ENCODE results near the gene TAPBP. TPM values are rescaled to one million over a fixed set of nuclear protein-coding genes. Genes with fewer than 3 reads are reported as not detected.
A peak's percentile ranks its signal among the peaks of the same experiment; 100 is the strongest.
"Not testable (repeated sequence)": the region's sequence is repeated elsewhere in the genome, so short reads cannot be mapped to it uniquely, and the experiment has no call there.

Gene TAPBP
- total RNA-seq, 4 donors from 2014 or later: 175 to 423 (median 217) TPM

DNA sequence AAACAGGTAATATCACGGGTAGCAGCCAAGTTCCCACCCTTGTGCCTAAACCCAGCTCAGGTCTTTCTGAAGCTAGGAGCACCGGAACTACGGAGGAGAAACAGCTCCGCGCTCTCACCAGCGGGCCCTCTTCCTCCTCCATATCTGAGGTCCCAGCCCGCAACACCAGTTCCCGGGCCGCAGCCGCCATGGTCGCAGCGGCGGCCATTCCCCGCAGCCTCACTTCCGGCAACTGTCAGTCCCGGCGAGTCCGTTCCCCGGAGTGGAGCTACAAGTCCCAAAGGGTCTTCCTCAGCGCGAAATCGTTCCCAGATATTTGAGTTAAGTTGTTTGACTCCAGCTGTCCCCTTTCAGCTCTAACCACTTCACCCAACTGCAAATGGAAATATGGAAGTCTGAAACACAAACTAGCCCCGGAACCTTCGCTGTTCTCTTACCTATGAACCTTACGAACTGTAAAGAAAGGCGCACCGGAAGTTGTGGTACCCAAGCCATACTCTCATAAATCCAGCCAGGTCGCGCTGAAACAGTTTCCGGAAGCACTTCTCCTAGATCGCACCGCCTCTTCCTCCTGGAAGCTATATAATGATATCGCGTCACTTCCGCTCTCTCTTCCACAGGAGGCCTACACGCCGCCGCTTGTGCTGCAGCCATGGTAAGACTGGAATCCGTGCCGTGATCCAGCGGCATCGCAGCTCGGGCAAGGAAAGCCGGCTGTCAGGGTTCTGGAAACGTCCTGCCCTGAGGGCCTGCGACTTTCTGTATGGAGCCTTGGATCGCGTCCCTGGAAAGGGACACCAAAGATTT, 42.2 kb downstream of the TAPBP start, which contains the start of the genes RPS18 and VPS52:
Gene RPS18, plus strand, starts transcription at position 608 of the 807 bp plus-strand sequence. Its CDS starts 45 bp downstream, at position 653.
Gene VPS52, minus strand, starts transcription at position 409 of the 807 bp plus-strand sequence. Its CDS starts 201 bp downstream, at position 208.
- Histone ChIP-seq H3K27me3 (no peaks in the 10 kb centered on the region), H3K4me3 (peak within 1 kb of the TSS; percentile 54 to 85 (median 67)), H3K4me1 (peaks cover 28 to 54% (median 47%) of the 10 kb centered on the region in 4 donors), H3K27ac (peak within 1 kb of the TSS; percentile 91 to 97 (median 94)), H3K36me3 (peaks cover 0 to 20% (median 8%) of the 10 kb centered on the region in 4 donors), H3K9me3 (no peaks in the 10 kb centered on the region)
- DNase-seq: peak; percentile 94
- in situ Hi-C loops (cut with MboI; ENCODE audit: low pct_ligation_motif_present in 1 of 4, low pct_unique_long_range_greater_than_20kb in 1 of 4, low sequenced_read_pairs in 3 of 4): no loop called here
- WGBS, 2 donors (ENCODE audit: low coverage in 1 of 2): 0% methylated on average over 48 of the region's 48 CpGs; no CpG with 5 or more reads in 1 of the 2 donors
- TF ChIP-seq POLR2A (IDR thresholded peaks at IDR 0.05) (peak; percentile 98), EP300 (IDR thresholded peaks at IDR 0.05; ENCODE audit: low read depth) (no peak), POLR2AphosphoS5 (IDR thresholded peaks at IDR 0.05) (peak; percentile 99 to 100 (median 100))
- TF ChIP-seq, protein P1, sequence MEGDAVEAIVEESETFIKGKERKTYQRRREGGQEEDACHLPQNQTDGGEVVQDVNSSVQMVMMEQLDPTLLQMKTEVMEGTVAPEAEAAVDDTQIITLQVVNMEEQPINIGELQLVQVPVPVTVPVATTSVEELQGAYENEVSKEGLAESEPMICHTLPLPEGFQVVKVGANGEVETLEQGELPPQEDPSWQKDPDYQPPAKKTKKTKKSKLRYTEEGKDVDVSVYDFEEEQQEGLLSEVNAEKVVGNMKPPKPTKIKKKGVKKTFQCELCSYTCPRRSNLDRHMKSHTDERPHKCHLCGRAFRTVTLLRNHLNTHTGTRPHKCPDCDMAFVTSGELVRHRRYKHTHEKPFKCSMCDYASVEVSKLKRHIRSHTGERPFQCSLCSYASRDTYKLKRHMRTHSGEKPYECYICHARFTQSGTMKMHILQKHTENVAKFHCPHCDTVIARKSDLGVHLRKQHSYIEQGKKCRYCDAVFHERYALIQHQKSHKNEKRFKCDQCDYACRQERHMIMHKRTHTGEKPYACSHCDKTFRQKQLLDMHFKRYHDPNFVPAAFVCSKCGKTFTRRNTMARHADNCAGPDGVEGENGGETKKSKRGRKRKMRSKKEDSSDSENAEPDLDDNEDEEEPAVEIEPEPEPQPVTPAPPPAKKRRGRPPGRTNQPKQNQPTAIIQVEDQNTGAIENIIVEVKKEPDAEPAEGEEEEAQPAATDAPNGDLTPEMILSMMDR (IDR thresholded peaks at IDR 0.05): peak in 1 of 5 experiments; percentile 39
- intact Hi-C loops (cut with DNase I; ENCODE audit: low total_unique reads): no loop called here

DNA sequence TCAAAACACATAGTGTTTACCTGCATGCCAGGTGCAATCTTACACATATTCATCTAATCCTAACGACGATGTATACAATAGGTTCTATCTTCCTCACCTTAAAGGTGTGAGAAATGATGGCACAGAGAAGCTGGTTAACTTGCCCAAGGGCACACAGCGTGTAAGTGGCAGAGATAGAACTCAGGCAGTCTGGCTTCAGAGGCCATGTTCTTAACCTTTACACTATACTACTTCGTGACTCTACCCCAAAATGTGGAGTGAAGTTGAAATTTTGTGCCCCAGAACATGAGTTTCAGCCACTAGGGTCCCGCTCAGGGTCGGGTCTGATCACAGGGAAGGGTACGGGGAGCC, 42.8 kb downstream of the TAPBP start:
- in situ Hi-C loops (cut with MboI; ENCODE audit: low pct_ligation_motif_present in 1 of 4, low pct_unique_long_range_greater_than_20kb in 1 of 4, low sequenced_read_pairs in 3 of 4): no loop called here
- 1 to 7% methylated on average over 3 to 7 of the region's 7 CpGs for WGBS, 2 donors (ENCODE audit: low coverage in 1 of 2)

DNA sequence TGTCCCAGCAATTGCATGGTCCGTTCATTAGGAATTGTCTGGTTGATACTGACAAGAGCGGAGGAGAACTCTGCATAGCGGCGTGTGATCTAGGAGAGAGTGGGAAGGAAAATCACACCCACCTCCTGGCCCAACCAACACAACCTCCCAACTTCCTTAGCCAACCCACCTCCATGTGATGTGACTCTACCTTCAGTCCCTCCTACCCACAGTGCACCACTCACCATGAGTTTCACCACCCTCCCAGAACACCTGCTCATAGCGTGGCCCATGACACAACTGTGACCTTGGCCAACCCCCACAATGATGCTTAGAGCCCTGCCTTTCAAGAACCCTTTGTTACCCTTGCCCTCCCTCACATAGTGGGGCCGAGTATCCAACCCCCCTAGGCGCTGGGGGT, 49.9 kb downstream of the TAPBP start:
- no peak overlapping the region for H3K4me3 ChIP-seq
- in situ Hi-C loops (cut with MboI; ENCODE audit: low pct_ligation_motif_present in 1 of 4, low pct_unique_long_range_greater_than_20kb in 1 of 4, low sequenced_read_pairs in 3 of 4): no loop called here
- H3K4me1 ChIP-seq: no peaks in the 10 kb centered on the region
- no peaks in the 10 kb centered on the region for H3K27me3 ChIP-seq
- intact Hi-C loops (cut with DNase I; ENCODE audit: low total_unique reads): no loop called here
- H3K27ac ChIP-seq: no peak overlapping the region
- no peak for TF ChIP-seq POLR2AphosphoS5 (IDR thresholded peaks at IDR 0.05)
- no peak for TF ChIP-seq POLR2A (IDR thresholded peaks at IDR 0.05)
- no peak for TF ChIP-seq EP300 (IDR thresholded peaks at IDR 0.05; ENCODE audit: low read depth)
- TF ChIP-seq, protein P1 (IDR thresholded peaks at IDR 0.05): no peak
- H3K9me3 ChIP-seq: no peaks in the 10 kb centered on the region
- WGBS, 2 donors (ENCODE audit: low coverage in 1 of 2): 84 to 96% methylated on average over 4 to 7 of the region's 7 CpGs
- peaks cover 0 to 50% (median 14%) of the 10 kb centered on the region in 4 donors for H3K36me3 ChIP-seq
- DNase-seq: no peak

More for the DNA sequence above, 42.8 kb downstream of the TAPBP start:
- no peak for DNase-seq
- no peaks in the 10 kb centered on the region for H3K9me3 ChIP-seq
- H3K4me1 ChIP-seq: peaks cover 23 to 48% (median 41%) of the 10 kb centered on the region in 4 donors
- H3K36me3 ChIP-seq: peaks cover 0 to 25% (median 10%) of the 10 kb centered on the region in 4 donors
- no peaks in the 10 kb centered on the region for H3K27me3 ChIP-seq
- H3K27ac ChIP-seq: peak overlapping the region; percentile 91 to 97 (median 94)
- intact Hi-C loops (cut with DNase I; ENCODE audit: low total_unique reads): no loop called here
- peak overlapping the region; percentile 54 to 85 (median 67) for H3K4me3 ChIP-seq
- TF ChIP-seq, protein P1 (IDR thresholded peaks at IDR 0.05): peak in 1 of 5 experiments; percentile 29
- TF ChIP-seq EP300 (IDR thresholded peaks at IDR 0.05; ENCODE audit: low read depth) (no peak), POLR2A (IDR thresholded peaks at IDR 0.05) (no peak), POLR2AphosphoS5 (IDR thresholded peaks at IDR 0.05) (no peak)

DNA sequence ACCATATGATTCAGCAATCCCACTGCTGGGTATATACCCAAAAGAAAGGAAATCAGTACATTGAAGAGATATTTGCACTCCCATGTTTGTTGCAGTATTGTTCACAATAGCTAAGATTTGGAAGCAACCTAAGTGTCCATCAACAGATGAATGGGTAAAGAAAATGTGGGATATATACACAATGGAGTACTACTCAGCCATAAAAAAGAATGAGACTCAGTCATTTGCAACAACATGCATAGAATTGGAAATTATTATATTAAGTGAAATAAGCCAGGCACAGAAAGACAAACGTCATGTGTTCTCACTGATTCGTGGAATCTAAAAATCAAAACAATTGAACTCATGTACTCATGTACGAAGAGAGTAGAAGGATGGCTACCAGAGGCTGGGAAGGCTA, 51.4 kb downstream of the TAPBP start:
- WGBS, 2 donors (ENCODE audit: low coverage in 1 of 2): 96% methylated on average over 3 of the region's 3 CpGs; no CpG with 5 or more reads in 1 of the 2 donors
- DNase-seq; H3K27me3 ChIP-seq; H3K4me3 ChIP-seq; H3K9me3 ChIP-seq; in situ Hi-C loops (cut with MboI; ENCODE audit: low pct_ligation_motif_present in 1 of 4, low pct_unique_long_range_greater_than_20kb in 1 of 4, low sequenced_read_pairs in 3 of 4); H3K27ac ChIP-seq; H3K4me1 ChIP-seq; intact Hi-C loops (cut with DNase I; ENCODE audit: low total_unique reads): not testable (repeated sequence)
- peaks cover 0 to 38% (median 10%) of the 10 kb centered on the region in 4 donors for H3K36me3 ChIP-seq
